HCT116 (cell line): ENCODE measurements around the gene CXXC1. TPM values are rescaled to one million over a fixed set of nuclear protein-coding genes. Genes with fewer than 3 reads are reported as not detected.

Experiments used
- ATAC-seq: fragments of 200-7000 bp; cut with Tn5 transposase; 2 replicates; pipeline ENCODE4 v1.9.1; 2020; ENCODE audit warnings: mild to moderate bottlenecking, moderate library complexity
- BruUV-seq: library from RNA; stranded (reverse); fragments of 400-500 nt; replicated peaks from 2 replicates; lab custom pipeline; 2021; lab: Mats Ljungman, UMichigan
- CTCF ChIA-PET: fragments of 300-600 bp; sonication (Branson Sonifier 250); formaldehyde crosslinking; loops from one replicate; lab custom pipeline; 2021; ENCODE audit warnings: antibody characterized with exemption; lab: Charles Lee
- POLR2A ChIA-PET: fragments of 300-600, 350-600 bp; sonication (Branson Sonifier 250); formaldehyde crosslinking; loops from one replicate; lab custom pipeline; 2021; ENCODE audit warnings: antibody characterized with exemption; lab: Charles Lee
- RAD21 ChIA-PET, 2 experiments: fragments of 300-600 bp; sonication (Branson Sonifier 250); formaldehyde crosslinking; loops; one replicate each; lab custom pipeline; 2023; ENCODE audit warnings: low total read pairs in 2 of 2; ENCODE audit not compliant: uncharacterized antibody in 2 of 2, unreplicated experiment in 2 of 2, low non-redundant PET in 1 of 2; lab: Charles Lee
- DNase-seq: peaks from one replicate; pipeline ENCODE4 v3.0.0-alpha.2; 2010; ENCODE audit warnings: low read depth, low spot score
- H2AFZ ChIP-seq: fragments of 200-600 bp; shearing (Covaris generic), sonication (generic); 2 replicates; pipeline ENCODE4 v1.6.1; 2017; ENCODE audit warnings: low read depth, mixed run types, mixed read lengths, antibody characterized with exemption, low read length; ENCODE audit not compliant: poor library complexity, severe bottlenecking
- H3K27ac ChIP-seq: 2 replicates; pipeline ENCODE4 v1.5.1; 2012; ENCODE audit warnings: low read depth, low read length
- H3K27me3 ChIP-seq: fragments of 200-600 bp; sonication (generic); 2 replicates; pipeline ENCODE4 v1.6.1; 2016; ENCODE audit warnings: mixed run types, low read length, mixed read lengths; ENCODE audit not compliant: insufficient read depth
- H3K36me3 ChIP-seq, 2 experiments: fragments of 200-500 bp in 1 of 2; fragments of 200-600 bp in 1 of 2; sonication (Bioruptor generic) in 1 of 2; sonication (generic) in 1 of 2; 2 replicates each; pipeline versions ENCODE4 v1.5.1 to v1.6.1; 2014 to 2016; ENCODE audit warnings: low read length in 2 of 2, inconsistent platforms in 1 of 2, mixed read lengths in 1 of 2, mixed run types in 1 of 2; ENCODE audit not compliant: insufficient read depth in 2 of 2, control insufficient read depth in 1 of 2
- H3K4me1 ChIP-seq, 2 experiments: fragments of 200-600 bp in 1 of 2; sonication (generic) in 1 of 2; 2 replicates each; pipeline versions ENCODE4 v1.5.1 to v1.6.1; 2012 to 2017; ENCODE audit warnings: low read length in 2 of 2, inconsistent platforms in 1 of 2, mild to moderate bottlenecking in 1 of 2, mixed read lengths in 1 of 2, mixed run types in 1 of 2, moderate library complexity in 1 of 2; ENCODE audit not compliant: insufficient read depth in 2 of 2, control insufficient read depth in 1 of 2
- H3K4me2 ChIP-seq: fragments of 200-600 bp; sonication (generic); 2 replicates; pipeline ENCODE4 v1.6.1; 2017; ENCODE audit warnings: mixed run types, low read length, mixed read lengths
- H3K4me3 ChIP-seq, 2 experiments: fragments of 200-600 bp in 1 of 2; sonication (generic) in 1 of 2; replicated peaks in 1 of 2; 2 replicates each; pipeline ENCODE4 v1.5.1; 2011 to 2016; ENCODE audit warnings: low read length in 2 of 2, control low read depth in 1 of 2, low read depth in 1 of 2, mild to moderate bottlenecking in 1 of 2, mixed read lengths in 1 of 2, mixed run types in 1 of 2
- H3K79me2 ChIP-seq: fragments of 200-600 bp; sonication (generic); 2 replicates; pipeline ENCODE4 v1.6.1; 2017; ENCODE audit warnings: mild to moderate bottlenecking, mixed run types, low read length, moderate library complexity, mixed read lengths; ENCODE audit not compliant: insufficient read depth
- H3K9ac ChIP-seq: fragments of 200-600 bp; sonication (generic); 2 replicates; pipeline ENCODE4 v1.6.1; 2016; ENCODE audit warnings: low read length, mixed read lengths
- H3K9me2 ChIP-seq: fragments of 200-600 bp; sonication (generic), shearing (Covaris generic); 2 replicates; pipeline ENCODE4 v1.6.1; 2017; ENCODE audit warnings: mixed run types, mild to moderate bottlenecking, moderate library complexity; ENCODE audit not compliant: insufficient read depth
- H3K9me3 ChIP-seq, 2 experiments: fragments of 200-500 bp in 1 of 2; fragments of 200-600 bp in 1 of 2; sonication (Bioruptor generic) in 1 of 2; sonication (generic) in 1 of 2; 2 replicates each; pipeline ENCODE4 v1.6.1; 2014 to 2017; ENCODE audit warnings: low read length in 2 of 2, mixed read lengths in 2 of 2, inconsistent platforms in 1 of 2, low read depth in 1 of 2, mild to moderate bottlenecking in 1 of 2, mixed run types in 1 of 2, moderate library complexity in 1 of 2; ENCODE audit not compliant: control insufficient read depth in 1 of 2, insufficient read depth in 1 of 2
- H4K20me1 ChIP-seq: fragments of 200-600 bp; sonication (generic), shearing (Covaris generic); 2 replicates; pipeline ENCODE4 v1.6.1; 2017; ENCODE audit warnings: mixed run types, mild to moderate bottlenecking, moderate library complexity; ENCODE audit not compliant: insufficient read depth
- CBX3 ChIP-seq: IDR thresholded peaks from 2 replicates; pipeline ENCODE4 v1.6.1; 2012; ENCODE audit warnings: low read depth
- CEBPB ChIP-seq: IDR thresholded peaks from 2 replicates; pipeline ENCODE4 v1.6.1; 2012; ENCODE audit warnings: low read depth
- EGR1 ChIP-seq: IDR thresholded peaks from 2 replicates; pipeline ENCODE4 v1.6.1; 2012; ENCODE audit warnings: low read depth
- ELF1 ChIP-seq: IDR thresholded peaks from 2 replicates; pipeline ENCODE4 v1.6.1; 2012; ENCODE audit warnings: low read depth, borderline replicate concordance
- EZH2phosphoT487 ChIP-seq: fragments of 200-600 bp; IDR thresholded peaks from 2 replicates; pipeline ENCODE4 v1.6.1; 2018; ENCODE audit warnings: antibody characterized with exemption, borderline replicate concordance
- JUND ChIP-seq: IDR thresholded peaks from 2 replicates; pipeline ENCODE4 v1.6.1; 2012
- POLR2A ChIP-seq: IDR thresholded peaks from 2 replicates; pipeline ENCODE4 v1.7.0; 2011; ENCODE audit warnings: borderline replicate concordance; ENCODE audit not compliant: insufficient read depth, insufficient read length; ENCODE audit errors: extremely low read depth
- RAD21 ChIP-seq: IDR thresholded peaks from 2 replicates; pipeline ENCODE4 v1.6.1; 2012; ENCODE audit warnings: low read depth, mild to moderate bottlenecking
- SIN3A ChIP-seq: IDR thresholded peaks from 2 replicates; pipeline ENCODE4 v1.6.1; 2012; ENCODE audit warnings: low read depth
- SP1 ChIP-seq: IDR thresholded peaks from 2 replicates; pipeline ENCODE4 v1.6.1; 2012; ENCODE audit warnings: low read depth
- TCF7L2 ChIP-seq: IDR thresholded peaks from 2 replicates; pipeline ENCODE4 v1.7.0; 2011; ENCODE audit warnings: borderline replicate concordance, inconsistent platforms; ENCODE audit not compliant: insufficient read depth, insufficient read length; ENCODE audit errors: extremely low read depth
- YY1 ChIP-seq: IDR thresholded peaks from 2 replicates; pipeline ENCODE4 v1.6.1; 2011; ENCODE audit warnings: low read length, low read depth, moderate library complexity, mild to moderate bottlenecking; ENCODE audit not compliant: insufficient replicate concordance; ENCODE audit errors: extremely low read depth
- ZNF274 ChIP-seq: fragments of 200-500 bp; sonication (Bioruptor generic); IDR thresholded peaks from 2 replicates; pipeline ENCODE4 v1.6.1; 2014; ENCODE audit warnings: mild to moderate bottlenecking, low read depth, low read length, inconsistent platforms
- intact Hi-C: fragments of 100-400 bp; cut with micrococcal nuclease; formaldehyde crosslinking; loops from 2 replicates; pipeline ENCODE4 v1.10.0; 2022
- total RNA-seq: library from RNA; stranded (reverse); gene quantifications from one replicate; pipeline ENCODE4 v1.2.1, GENCODE V29; 2021; ENCODE audit not compliant: unreplicated experiment
- TF ChIP-seq, protein P1 (sequence below): IDR thresholded peaks from 2 replicates; pipeline ENCODE4 v1.6.1; 2012
- TF ChIP-seq, protein P2 (sequence below), 3 experiments: fragments of 200-600 bp in 1 of 3; sonication (generic) in 1 of 3; IDR thresholded peaks in 2 of 3; conservative IDR thresholded peaks in 1 of 3; 2 replicates each; pipeline ENCODE4 v1.5.1; 2012 to 2017; ENCODE audit warnings: low read depth in 2 of 3, low read length in 2 of 3, antibody characterized with exemption in 1 of 3, borderline replicate concordance in 1 of 3, control low read depth in 1 of 3, mild to moderate bottlenecking in 1 of 3, mixed read lengths in 1 of 3, mixed run types in 1 of 3, moderate library complexity in 1 of 3; ENCODE audit not compliant: insufficient read depth in 1 of 3
- TF ChIP-seq, protein P3 (sequence below): IDR thresholded peaks from 2 replicates; pipeline ENCODE4 v1.6.1; 2012; ENCODE audit warnings: low read depth
- TF ChIP-seq, protein P4 (sequence below): IDR thresholded peaks from 2 replicates; pipeline ENCODE4 v1.6.1; 2012

Gene CXXC1
- total RNA-seq, 1 experiment from 2014 or later, result 101 TPM

DNA sequence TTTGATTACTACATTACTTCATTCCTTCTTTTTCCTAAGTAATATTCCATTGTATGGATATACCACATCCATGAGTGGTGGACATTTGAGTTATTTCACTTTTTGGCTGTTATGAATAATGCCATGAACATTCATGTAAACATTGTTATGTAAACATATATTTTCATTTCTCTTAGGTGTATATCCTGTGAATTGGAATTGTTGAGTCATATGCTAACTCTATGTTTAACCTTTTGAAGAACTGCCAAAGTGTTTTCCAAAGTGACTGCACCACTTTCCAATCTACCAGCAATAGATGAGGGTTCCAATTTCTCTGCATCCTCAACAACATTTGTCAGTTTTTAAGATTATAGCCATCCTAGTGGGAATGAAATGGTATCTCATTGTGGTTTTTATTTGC is 42.7 kb upstream of the CXXC1 start:
- ChIA-PET CTCF (no interaction called here), POLR2A (no interaction called here), RAD21 (no interaction called here)
- TF ChIP-seq CEBPB (no peak), ZNF274 (no peak), POLR2A (no peak), EZH2phosphoT487 (no peak), CBX3 (no peak)
- TF ChIP-seq, protein P1, sequence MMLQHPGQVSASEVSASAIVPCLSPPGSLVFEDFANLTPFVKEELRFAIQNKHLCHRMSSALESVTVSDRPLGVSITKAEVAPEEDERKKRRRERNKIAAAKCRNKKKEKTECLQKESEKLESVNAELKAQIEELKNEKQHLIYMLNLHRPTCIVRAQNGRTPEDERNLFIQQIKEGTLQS, result no peak
- no peaks in the 10 kb centered on the region for H4K20me1 ChIP-seq
- H3K36me3 ChIP-seq, result no peaks in the 10 kb centered on the region
- DNase-seq (no peak), ATAC-seq (no peak)
- no peaks in the 10 kb centered on the region for H3K79me2 ChIP-seq
- no peak overlapping the region for H3K27ac ChIP-seq
- no TSS peak for BruUV-seq
- H3K9ac ChIP-seq, result no peak overlapping the region
- no peaks in the 10 kb centered on the region for H3K27me3 ChIP-seq
- H3K4me3 ChIP-seq, result no peak overlapping the region
- H3K9me2 ChIP-seq, result no peaks in the 10 kb centered on the region
- H3K4me1 ChIP-seq, result no peaks in the 10 kb centered on the region
- no peaks in the 10 kb centered on the region for H3K9me3 ChIP-seq
- intact Hi-C loops, result no loop called here
- no peak overlapping the region for H2AFZ ChIP-seq
- no peak overlapping the region for H3K4me2 ChIP-seq

DNA sequence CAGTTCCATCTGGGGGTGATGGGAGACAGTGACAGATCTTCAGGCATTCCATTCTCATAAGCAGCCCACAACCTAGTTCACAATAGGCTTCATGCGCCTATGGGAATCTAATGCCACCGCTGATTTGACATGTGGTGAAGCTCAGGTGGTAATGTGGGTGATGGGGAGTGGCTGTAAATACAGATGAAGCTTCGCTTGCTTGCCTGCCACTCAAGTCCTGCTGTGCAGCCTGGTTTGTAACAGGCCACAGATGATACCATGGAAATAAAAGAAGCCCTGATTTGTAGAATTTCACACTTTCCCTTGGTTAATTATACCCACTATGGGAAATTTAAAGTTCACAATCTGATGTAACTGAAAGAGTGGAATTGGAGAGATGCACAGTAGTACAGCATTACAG is 40.5 kb upstream of the CXXC1 start:
- DNase-seq (no peak), ATAC-seq (no peak)
- H3K36me3 ChIP-seq, result no peaks in the 10 kb centered on the region
- intact Hi-C loops, result no loop called here
- no peaks in the 10 kb centered on the region for H3K79me2 ChIP-seq
- H3K4me2 ChIP-seq, result no peak overlapping the region
- no TSS peak for BruUV-seq
- H3K27ac ChIP-seq, result no peak overlapping the region
- ChIA-PET RAD21 (no interaction called here), POLR2A (no interaction called here), CTCF (no interaction called here)
- H3K9ac ChIP-seq, result no peak overlapping the region
- no peaks in the 10 kb centered on the region for H3K4me1 ChIP-seq
- no peak overlapping the region for H2AFZ ChIP-seq
- H4K20me1 ChIP-seq, result no peaks in the 10 kb centered on the region
- H3K27me3 ChIP-seq, result no peaks in the 10 kb centered on the region
- H3K9me2 ChIP-seq, result no peaks in the 10 kb centered on the region
- H3K9me3 ChIP-seq, result no peaks in the 10 kb centered on the region
- no peak overlapping the region for H3K4me3 ChIP-seq
- TF ChIP-seq TCF7L2, result no peak
- TF ChIP-seq JUND, result no peak
- no peak for TF ChIP-seq SIN3A
- no peak for TF ChIP-seq CBX3
- no peak for TF ChIP-seq YY1
- no peak for TF ChIP-seq EGR1
- no peak for TF ChIP-seq ELF1
- TF ChIP-seq RAD21, result no peak
- TF ChIP-seq, protein P2, sequence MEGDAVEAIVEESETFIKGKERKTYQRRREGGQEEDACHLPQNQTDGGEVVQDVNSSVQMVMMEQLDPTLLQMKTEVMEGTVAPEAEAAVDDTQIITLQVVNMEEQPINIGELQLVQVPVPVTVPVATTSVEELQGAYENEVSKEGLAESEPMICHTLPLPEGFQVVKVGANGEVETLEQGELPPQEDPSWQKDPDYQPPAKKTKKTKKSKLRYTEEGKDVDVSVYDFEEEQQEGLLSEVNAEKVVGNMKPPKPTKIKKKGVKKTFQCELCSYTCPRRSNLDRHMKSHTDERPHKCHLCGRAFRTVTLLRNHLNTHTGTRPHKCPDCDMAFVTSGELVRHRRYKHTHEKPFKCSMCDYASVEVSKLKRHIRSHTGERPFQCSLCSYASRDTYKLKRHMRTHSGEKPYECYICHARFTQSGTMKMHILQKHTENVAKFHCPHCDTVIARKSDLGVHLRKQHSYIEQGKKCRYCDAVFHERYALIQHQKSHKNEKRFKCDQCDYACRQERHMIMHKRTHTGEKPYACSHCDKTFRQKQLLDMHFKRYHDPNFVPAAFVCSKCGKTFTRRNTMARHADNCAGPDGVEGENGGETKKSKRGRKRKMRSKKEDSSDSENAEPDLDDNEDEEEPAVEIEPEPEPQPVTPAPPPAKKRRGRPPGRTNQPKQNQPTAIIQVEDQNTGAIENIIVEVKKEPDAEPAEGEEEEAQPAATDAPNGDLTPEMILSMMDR (IDR thresholded peaks at IDR 0.05 in 2 of 3, conservative IDR thresholded peaks at IDR 0.05 in 1 of 3; ENCODE audit: borderline replicate concordance in 1 of 3, insufficient read depth in 1 of 3, low read depth in 2 of 3, low read length in 2 of 3), result no peak
- TF ChIP-seq, protein P3, sequence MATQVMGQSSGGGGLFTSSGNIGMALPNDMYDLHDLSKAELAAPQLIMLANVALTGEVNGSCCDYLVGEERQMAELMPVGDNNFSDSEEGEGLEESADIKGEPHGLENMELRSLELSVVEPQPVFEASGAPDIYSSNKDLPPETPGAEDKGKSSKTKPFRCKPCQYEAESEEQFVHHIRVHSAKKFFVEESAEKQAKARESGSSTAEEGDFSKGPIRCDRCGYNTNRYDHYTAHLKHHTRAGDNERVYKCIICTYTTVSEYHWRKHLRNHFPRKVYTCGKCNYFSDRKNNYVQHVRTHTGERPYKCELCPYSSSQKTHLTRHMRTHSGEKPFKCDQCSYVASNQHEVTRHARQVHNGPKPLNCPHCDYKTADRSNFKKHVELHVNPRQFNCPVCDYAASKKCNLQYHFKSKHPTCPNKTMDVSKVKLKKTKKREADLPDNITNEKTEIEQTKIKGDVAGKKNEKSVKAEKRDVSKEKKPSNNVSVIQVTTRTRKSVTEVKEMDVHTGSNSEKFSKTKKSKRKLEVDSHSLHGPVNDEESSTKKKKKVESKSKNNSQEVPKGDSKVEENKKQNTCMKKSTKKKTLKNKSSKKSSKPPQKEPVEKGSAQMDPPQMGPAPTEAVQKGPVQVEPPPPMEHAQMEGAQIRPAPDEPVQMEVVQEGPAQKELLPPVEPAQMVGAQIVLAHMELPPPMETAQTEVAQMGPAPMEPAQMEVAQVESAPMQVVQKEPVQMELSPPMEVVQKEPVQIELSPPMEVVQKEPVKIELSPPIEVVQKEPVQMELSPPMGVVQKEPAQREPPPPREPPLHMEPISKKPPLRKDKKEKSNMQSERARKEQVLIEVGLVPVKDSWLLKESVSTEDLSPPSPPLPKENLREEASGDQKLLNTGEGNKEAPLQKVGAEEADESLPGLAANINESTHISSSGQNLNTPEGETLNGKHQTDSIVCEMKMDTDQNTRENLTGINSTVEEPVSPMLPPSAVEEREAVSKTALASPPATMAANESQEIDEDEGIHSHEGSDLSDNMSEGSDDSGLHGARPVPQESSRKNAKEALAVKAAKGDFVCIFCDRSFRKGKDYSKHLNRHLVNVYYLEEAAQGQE, result no peak
- no peak for TF ChIP-seq ZNF274
- TF ChIP-seq, protein P4, sequence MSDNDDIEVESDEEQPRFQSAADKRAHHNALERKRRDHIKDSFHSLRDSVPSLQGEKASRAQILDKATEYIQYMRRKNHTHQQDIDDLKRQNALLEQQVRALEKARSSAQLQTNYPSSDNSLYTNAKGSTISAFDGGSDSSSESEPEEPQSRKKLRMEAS, result no peak
- no peak for TF ChIP-seq EZH2phosphoT487
- TF ChIP-seq SP1, result no peak
